ENCODE data around the gene BAK1.

BAK1 gene

DNA sequence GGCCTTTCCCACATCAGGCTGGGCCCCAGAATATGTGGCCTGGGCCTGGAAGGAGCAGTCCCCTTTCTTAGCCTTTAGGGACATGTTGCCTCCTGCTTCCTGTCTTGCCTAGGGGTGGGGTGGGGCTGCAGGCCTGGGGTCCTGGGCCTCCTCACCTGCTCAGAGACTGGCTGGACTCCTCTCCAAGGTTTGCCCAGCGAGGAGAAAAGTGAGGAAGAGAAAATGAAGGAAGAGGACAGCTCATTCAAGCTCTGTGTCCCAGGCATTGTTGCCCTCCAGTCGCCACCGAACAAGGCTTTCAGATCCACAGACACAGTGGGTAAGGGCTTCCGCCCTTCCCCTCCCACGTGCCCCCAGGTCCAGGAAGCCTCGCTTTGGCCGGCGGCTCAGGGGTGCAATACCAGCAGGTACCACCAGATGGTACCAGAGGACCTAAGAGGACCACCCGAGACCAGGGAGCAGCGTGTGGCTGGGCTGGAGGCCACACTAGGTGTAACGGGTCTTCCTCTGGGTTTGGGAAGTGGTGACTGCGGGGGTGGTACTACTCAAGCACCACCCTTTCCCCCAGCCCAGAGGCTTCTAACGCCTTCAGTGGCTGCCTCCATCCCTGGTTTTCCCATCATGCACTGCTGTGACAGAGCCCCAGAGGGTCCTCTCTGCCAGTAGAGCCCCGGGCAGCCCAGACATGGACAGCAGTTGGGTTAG lies 5.5 kb upstream of the BAK1 start:
- Histone ChIP-seq H3K9me3 (no peaks in the 10 kb centered on the region), H3K4me3 (ENCODE audit: low read depth, low read length) (peak overlapping the region; percentile 32; the same call in 1 of the 2 replicates), H3K27me3 (no peaks in the 10 kb centered on the region), H3K4me1 (peaks cover 8% of the 10 kb centered on the region), H3K36me3 (no peaks in the 10 kb centered on the region)
- TF ChIP-seq, protein P1, sequence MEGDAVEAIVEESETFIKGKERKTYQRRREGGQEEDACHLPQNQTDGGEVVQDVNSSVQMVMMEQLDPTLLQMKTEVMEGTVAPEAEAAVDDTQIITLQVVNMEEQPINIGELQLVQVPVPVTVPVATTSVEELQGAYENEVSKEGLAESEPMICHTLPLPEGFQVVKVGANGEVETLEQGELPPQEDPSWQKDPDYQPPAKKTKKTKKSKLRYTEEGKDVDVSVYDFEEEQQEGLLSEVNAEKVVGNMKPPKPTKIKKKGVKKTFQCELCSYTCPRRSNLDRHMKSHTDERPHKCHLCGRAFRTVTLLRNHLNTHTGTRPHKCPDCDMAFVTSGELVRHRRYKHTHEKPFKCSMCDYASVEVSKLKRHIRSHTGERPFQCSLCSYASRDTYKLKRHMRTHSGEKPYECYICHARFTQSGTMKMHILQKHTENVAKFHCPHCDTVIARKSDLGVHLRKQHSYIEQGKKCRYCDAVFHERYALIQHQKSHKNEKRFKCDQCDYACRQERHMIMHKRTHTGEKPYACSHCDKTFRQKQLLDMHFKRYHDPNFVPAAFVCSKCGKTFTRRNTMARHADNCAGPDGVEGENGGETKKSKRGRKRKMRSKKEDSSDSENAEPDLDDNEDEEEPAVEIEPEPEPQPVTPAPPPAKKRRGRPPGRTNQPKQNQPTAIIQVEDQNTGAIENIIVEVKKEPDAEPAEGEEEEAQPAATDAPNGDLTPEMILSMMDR (IDR thresholded peaks at IDR 0.05; ENCODE audit: low read depth, low read length): peak; percentile 98
- DNase-seq: peak; percentile 84

DNA sequence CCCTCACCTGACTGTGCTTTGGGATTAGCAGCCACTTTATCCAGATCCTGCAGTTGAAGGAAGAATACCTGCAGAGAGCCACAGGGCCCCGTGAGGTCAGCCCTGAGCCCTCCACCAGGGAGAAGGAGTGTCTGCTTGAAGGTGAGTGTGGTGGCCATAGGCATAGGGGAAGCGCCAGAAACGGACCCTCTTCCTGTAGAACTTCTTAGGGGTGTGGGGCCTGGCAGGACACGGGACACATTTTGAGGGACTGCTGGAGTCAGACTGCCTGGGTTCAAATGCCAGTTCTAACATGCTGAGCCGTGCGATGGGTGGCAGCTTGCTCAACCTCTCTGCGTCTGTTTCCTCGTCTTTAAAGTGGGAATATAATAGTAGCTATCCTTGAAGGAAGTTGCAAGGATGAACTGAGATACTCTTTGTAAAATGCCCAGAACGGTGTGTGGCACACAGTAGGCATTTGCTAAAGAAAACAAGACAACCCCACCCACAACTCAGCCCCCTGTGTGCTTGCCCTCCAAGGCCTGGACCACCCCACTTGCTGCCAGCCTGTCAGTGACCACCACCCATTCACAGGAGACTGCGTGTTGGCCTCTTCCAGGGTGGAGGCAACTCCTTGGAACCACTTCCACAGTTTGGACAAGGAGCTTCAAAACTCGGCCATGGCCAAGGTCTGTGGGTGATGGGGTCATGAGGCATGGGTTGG lies 4.8 kb upstream of the BAK1 start:
- no peaks in the 10 kb centered on the region for H3K36me3 ChIP-seq
- no peak for DNase-seq
- peaks cover 8% of the 10 kb centered on the region for H3K4me1 ChIP-seq
- H3K4me3 ChIP-seq (ENCODE audit: low read depth, low read length): no peak overlapping the region
- no peaks in the 10 kb centered on the region for H3K9me3 ChIP-seq
- H3K27me3 ChIP-seq: no peaks in the 10 kb centered on the region
- TF ChIP-seq, protein P1 (IDR thresholded peaks at IDR 0.05; ENCODE audit: low read depth, low read length): no peak

DNA sequence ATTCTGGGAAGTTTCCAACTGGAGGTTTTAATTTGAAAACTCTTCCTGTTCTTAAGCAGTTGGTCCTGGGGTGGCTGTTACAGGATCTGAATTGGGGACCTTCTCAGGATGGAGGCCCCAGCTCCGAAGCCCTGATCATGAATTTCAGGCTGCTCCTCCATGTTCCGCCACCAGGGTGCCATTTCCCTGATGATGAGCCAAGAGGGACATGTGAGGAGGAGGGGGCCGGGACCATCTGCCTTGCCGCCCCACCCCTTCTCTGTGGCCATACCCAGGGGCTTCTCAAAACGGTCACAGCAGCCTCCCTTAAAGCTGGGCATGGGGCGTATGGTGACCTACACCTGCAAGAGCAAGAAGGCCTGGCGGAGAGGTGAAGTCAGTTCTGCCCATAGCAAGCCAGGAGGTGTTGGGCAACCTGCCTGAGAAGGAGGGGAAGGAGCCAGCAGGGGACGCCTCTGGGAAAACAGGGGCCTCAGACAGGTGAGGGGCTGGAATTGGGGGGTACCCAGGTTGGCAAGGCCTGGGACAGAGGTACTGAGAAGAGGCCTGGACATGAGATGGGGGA lies 3.6 kb upstream of the BAK1 start:
- H3K4me1 ChIP-seq: peaks cover 6% of the 10 kb centered on the region
- H3K36me3 ChIP-seq: no peaks in the 10 kb centered on the region
- H3K9me3 ChIP-seq: no peaks in the 10 kb centered on the region
- no peak overlapping the region for H3K4me3 ChIP-seq (ENCODE audit: low read depth, low read length)
- peak; percentile 63 for DNase-seq
- TF ChIP-seq, protein P1 (IDR thresholded peaks at IDR 0.05; ENCODE audit: low read depth, low read length): peak; percentile 58
- H3K27me3 ChIP-seq: no peaks in the 10 kb centered on the region

DNA sequence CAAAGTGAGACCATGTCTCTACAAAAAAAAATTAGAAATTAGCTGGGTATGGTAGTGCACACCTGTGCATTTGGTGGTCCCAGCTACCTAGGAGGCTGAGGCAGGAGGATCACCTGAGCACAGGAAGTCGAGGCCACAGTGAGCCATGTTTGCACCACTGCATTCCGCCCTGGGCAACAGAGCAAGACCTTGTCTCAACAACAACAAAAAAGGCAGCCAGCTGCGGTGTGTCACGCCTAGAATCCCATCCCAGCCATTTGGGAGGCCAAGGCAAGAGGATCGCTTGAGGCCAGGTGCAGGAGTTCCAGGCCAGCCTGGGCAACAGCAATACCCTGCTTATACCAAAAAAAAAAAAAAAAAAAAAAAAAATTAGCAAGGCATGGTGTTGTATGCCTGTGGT lies 1.1 kb upstream of the BAK1 start:
- Histone ChIP-seq H3K27me3 (no peaks in the 10 kb centered on the region), H3K9me3 (no peaks in the 10 kb centered on the region), H3K36me3 (peaks cover 14% of the 10 kb centered on the region), H3K4me1 (peaks cover 6% of the 10 kb centered on the region), H3K4me3 (ENCODE audit: low read depth, low read length) (no peak overlapping the region)
- TF ChIP-seq, protein P1 (IDR thresholded peaks at IDR 0.05; ENCODE audit: low read depth, low read length): no peak
- DNase-seq: no peak

DNA sequence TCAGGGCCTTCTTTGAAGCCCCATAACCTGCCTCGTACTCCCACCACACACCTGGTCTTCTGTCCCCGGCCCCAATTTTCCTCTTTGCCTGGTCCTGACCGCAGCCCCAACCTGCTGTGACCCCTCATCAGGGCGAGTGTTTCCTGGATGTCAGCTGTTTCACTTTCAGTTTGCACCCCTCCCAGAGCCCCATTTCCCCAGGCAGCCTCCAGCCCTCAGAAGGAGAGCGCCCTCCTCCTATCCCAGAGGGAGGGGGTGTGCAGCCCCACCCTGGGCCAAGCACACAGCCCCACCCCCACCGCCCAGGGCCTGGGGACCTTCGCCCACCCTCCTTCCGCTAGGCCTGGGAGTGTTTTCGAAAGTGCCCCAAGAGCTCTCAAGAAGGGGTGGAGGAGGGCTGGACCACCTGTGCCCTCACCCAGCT lies 1.5 kb downstream of the BAK1 start:
- H3K4me1 ChIP-seq: peaks cover 4% of the 10 kb centered on the region
- TF ChIP-seq, protein P1 (IDR thresholded peaks at IDR 0.05; ENCODE audit: low read depth, low read length): no peak
- H3K4me3 ChIP-seq (ENCODE audit: low read depth, low read length): peak overlapping the region; percentile 99
- no peaks in the 10 kb centered on the region for H3K9me3 ChIP-seq
- DNase-seq: no peak
- peaks cover 30% of the 10 kb centered on the region for H3K36me3 ChIP-seq
- no peaks in the 10 kb centered on the region for H3K27me3 ChIP-seq

DNA sequence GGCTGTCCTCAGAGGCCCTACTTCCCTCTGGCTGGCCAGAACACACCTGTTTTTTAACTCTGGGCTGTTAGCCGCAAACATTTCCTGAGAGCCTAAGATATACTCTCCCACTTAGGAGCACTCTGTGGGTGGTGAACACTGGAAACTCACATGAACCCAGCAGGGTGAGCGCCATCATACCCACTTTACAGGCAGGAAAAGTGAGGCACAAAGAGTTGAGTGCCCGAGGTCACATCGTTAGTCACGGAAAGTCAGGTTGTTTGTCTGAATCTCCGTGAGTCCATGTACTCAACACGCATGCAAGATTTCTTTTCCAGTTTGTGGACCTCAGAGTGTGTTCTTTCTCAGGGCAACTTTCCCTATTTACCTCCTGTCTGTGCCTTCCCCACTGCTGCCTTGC lies 1.9 kb downstream of the BAK1 start:
- no peaks in the 10 kb centered on the region for H3K9me3 ChIP-seq
- H3K4me3 ChIP-seq (ENCODE audit: low read depth, low read length): no peak overlapping the region
- DNase-seq: no peak
- H3K4me1 ChIP-seq: peaks cover 4% of the 10 kb centered on the region
- TF ChIP-seq, protein P1 (IDR thresholded peaks at IDR 0.05; ENCODE audit: low read depth, low read length): no peak
- no peaks in the 10 kb centered on the region for H3K27me3 ChIP-seq
- H3K36me3 ChIP-seq: peaks cover 30% of the 10 kb centered on the region

Measured in BE2C (cell line).